ENCODE data around the gene GABBR2. TPM values are rescaled to one million over a fixed set of nuclear protein-coding genes. Genes with fewer than 3 reads are reported as not detected.
A peak's percentile ranks its signal among the peaks of the same experiment; 100 is the strongest.

GABBR2 gene
- total RNA-seq, 1 donor from 2014 or later: 0.84 TPM

GRCh38 chr9:98391406-98391805 lies 317.3 kb downstream of the GABBR2 start:
- DNase-seq (no peak), ATAC-seq (no peak)
- Histone ChIP-seq H3K36me3 (no peaks in the 10 kb centered on the region), H3K9me3 (no peaks in the 10 kb centered on the region), H3K27me3 (no peaks in the 10 kb centered on the region), H3K4me1 (no peaks in the 10 kb centered on the region), H3K4me3 (no peak overlapping the region), H3K27ac (no peak overlapping the region)
- TF ChIP-seq, protein P1, sequence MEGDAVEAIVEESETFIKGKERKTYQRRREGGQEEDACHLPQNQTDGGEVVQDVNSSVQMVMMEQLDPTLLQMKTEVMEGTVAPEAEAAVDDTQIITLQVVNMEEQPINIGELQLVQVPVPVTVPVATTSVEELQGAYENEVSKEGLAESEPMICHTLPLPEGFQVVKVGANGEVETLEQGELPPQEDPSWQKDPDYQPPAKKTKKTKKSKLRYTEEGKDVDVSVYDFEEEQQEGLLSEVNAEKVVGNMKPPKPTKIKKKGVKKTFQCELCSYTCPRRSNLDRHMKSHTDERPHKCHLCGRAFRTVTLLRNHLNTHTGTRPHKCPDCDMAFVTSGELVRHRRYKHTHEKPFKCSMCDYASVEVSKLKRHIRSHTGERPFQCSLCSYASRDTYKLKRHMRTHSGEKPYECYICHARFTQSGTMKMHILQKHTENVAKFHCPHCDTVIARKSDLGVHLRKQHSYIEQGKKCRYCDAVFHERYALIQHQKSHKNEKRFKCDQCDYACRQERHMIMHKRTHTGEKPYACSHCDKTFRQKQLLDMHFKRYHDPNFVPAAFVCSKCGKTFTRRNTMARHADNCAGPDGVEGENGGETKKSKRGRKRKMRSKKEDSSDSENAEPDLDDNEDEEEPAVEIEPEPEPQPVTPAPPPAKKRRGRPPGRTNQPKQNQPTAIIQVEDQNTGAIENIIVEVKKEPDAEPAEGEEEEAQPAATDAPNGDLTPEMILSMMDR (IDR thresholded peaks at IDR 0.05): no peak
- intact Hi-C loops (cut with DNase I): no loop called here

DNA sequence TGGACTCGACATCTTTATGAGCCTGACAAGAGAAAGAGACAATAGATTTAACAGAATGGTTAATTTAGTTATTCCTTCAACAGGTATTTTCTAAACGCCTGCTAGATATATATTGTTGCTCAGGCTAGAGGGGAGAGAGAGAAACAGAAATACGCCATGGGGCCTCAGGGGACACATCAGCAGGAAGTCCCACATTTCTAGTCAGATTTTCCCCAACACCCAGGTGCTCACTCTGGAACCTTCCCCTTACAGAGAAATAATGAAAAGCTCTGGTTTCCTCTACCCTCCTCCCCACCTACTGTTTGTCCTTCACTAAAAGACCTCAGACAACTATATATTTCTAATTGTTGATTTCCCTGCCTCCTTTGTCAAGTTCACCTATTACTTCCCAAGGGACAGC lies 323.0 kb downstream of the GABBR2 start:
- no peaks in the 10 kb centered on the region for H3K36me3 ChIP-seq
- DNase-seq: no peak
- intact Hi-C loops (cut with DNase I): no loop called here
- no peak for ATAC-seq
- no peaks in the 10 kb centered on the region for H3K9me3 ChIP-seq
- no peaks in the 10 kb centered on the region for H3K27me3 ChIP-seq
- no peak overlapping the region for H3K4me3 ChIP-seq
- H3K27ac ChIP-seq: no peak overlapping the region
- TF ChIP-seq, protein P1 (IDR thresholded peaks at IDR 0.05): no peak
- H3K4me1 ChIP-seq: no peaks in the 10 kb centered on the region

DNA sequence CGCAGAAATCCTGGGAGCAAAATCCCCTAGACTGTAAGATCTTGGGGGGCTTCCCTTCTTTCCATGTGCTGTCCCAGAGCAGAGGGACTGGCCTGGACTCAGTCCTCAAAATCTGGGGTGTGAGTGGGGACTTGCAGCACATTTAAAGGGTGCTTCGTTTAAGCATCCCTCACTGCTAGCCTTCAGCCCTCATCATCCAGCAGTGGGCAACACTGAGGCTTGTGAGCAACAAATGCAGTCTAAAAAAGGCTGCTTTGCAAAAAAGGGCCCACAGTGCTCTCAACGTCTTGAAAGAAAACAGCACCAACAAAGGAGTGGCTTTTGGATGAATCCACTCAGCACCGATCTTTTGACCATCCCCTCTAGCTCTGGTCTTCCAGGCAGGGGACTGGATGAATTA lies 325.0 kb downstream of the GABBR2 start:
- ATAC-seq (no peak), DNase-seq (no peak)
- no peaks in the 10 kb centered on the region for H3K4me1 ChIP-seq
- H3K4me3 ChIP-seq: no peak overlapping the region
- no peaks in the 10 kb centered on the region for H3K27me3 ChIP-seq
- intact Hi-C loops (cut with DNase I): no loop called here
- TF ChIP-seq, protein P1 (IDR thresholded peaks at IDR 0.05): no peak
- no peaks in the 10 kb centered on the region for H3K36me3 ChIP-seq
- no peaks in the 10 kb centered on the region for H3K9me3 ChIP-seq
- no peak overlapping the region for H3K27ac ChIP-seq

DNA sequence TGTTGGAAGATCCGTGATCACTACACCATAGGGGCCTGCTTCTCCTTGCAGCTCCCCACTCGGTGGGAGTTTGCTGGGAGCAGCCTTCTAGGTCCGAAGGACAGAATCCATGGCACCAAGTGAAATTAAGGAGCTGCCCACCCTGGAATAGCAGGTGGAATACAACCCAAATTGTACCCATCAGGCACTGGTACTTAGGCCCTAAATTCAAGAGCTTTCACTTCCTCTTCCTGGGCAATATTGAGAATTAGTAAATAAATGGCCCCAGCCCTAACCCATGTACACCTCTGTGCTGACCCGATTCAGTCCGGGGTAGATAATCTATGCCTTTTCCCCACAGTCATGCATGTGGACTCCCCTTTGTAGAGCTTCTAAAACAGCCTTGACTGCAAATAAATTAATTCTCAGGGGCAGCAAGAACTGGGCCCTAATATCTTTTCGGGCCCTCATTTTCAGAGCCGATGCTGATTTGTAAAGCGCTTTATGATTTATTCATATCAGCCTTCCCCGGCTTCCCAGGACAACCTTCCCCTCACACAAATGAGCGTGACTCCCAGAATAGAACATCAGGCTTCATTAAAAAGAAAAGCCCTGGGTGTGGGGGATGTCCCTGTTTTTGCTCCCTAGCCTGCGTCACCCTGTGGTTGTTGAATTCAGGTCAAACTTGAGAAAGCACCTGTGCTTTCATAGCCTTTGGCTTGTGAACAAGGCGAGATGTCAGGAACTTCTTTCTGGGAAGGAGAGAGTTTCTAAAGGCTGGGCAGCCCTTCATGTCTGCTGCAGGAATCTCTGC lies 327.2 kb downstream of the GABBR2 start:
- no peak for ATAC-seq
- TF ChIP-seq, protein P1 (IDR thresholded peaks at IDR 0.05): no peak
- H3K27me3 ChIP-seq: no peaks in the 10 kb centered on the region

GRCh38 chr9:98380065-98380681 lies 328.6 kb downstream of the GABBR2 start:
- peak; percentile 33 for ATAC-seq
- no peak overlapping the region for H3K27ac ChIP-seq
- H3K4me3 ChIP-seq: no peak overlapping the region
- intact Hi-C loops (cut with DNase I): no loop called here
- H3K9me3 ChIP-seq: no peaks in the 10 kb centered on the region
- no peaks in the 10 kb centered on the region for H3K36me3 ChIP-seq
- no peaks in the 10 kb centered on the region for H3K27me3 ChIP-seq
- DNase-seq: no peak
- TF ChIP-seq, protein P1 (IDR thresholded peaks at IDR 0.05): no peak
- no peaks in the 10 kb centered on the region for H3K4me1 ChIP-seq

More for the DNA sequence above, 327.2 kb downstream of the GABBR2 start:
- H3K4me3 ChIP-seq: no peak overlapping the region
- H3K9me3 ChIP-seq: no peaks in the 10 kb centered on the region
- H3K36me3 ChIP-seq: no peaks in the 10 kb centered on the region
- DNase-seq: no peak
- H3K4me1 ChIP-seq: no peaks in the 10 kb centered on the region
- intact Hi-C loops (cut with DNase I): no loop called here
- H3K27ac ChIP-seq: no peak overlapping the region
